Endodermal cell (in vitro differentiated cells): Measurements from ENCODE around the gene NPTX1. TPM values are rescaled to one million over a fixed set of nuclear protein-coding genes. Genes with fewer than 3 reads are reported as not detected.

Experiments
- DNase-seq: peaks from one replicate; pipeline ENCODE4 v3.0.0-alpha.2; 2017
- H3K27ac ChIP-seq: 2 replicates; pipeline ENCODE4 v1.5.1; 2013; ENCODE audit warnings: mild to moderate bottlenecking, low read depth, low read length, moderate library complexity
- H3K27me3 ChIP-seq: 2 replicates; pipeline ENCODE4 v1.6.1; 2013; ENCODE audit warnings: mild to moderate bottlenecking, low read length, moderate library complexity; ENCODE audit not compliant: insufficient read depth, control insufficient read depth, poor library complexity, severe bottlenecking
- H3K36me3 ChIP-seq: 2 replicates; pipeline ENCODE4 v1.7.0; 2013; ENCODE audit warnings: mild to moderate bottlenecking, low read length, moderate library complexity; ENCODE audit not compliant: control insufficient read depth, insufficient read depth
- H3K4me1 ChIP-seq: one replicate; pipeline ENCODE4 v1.7.0; 2013; ENCODE audit warnings: low read length; ENCODE audit not compliant: control insufficient read depth, insufficient read depth
- H3K4me3 ChIP-seq: 2 replicates; pipeline ENCODE4 v1.5.1; 2013; ENCODE audit warnings: mild to moderate bottlenecking, low read length, moderate library complexity
- H3K9ac ChIP-seq: 2 replicates; pipeline ENCODE4 v1.6.1; 2013; ENCODE audit warnings: mild to moderate bottlenecking, low read length, moderate library complexity; ENCODE audit not compliant: poor library complexity, severe bottlenecking; ENCODE audit errors: extremely low read depth
- H3K9me3 ChIP-seq: 2 replicates; pipeline ENCODE4 v1.6.1; 2013; ENCODE audit warnings: mild to moderate bottlenecking, low read length, moderate library complexity; ENCODE audit not compliant: control insufficient read depth
- H3K27ac Mint-ChIP-seq: 2 replicates; pipeline ENCODE4 v1.8.0; 2020; ENCODE audit warnings: mixed read lengths
- H3K27me3 Mint-ChIP-seq: 2 replicates; pipeline ENCODE4 v1.8.0; 2021; ENCODE audit warnings: mild to moderate bottlenecking, mixed read lengths; ENCODE audit not compliant: insufficient read depth
- H3K36me3 Mint-ChIP-seq: 2 replicates; pipeline ENCODE4 v1.8.0; 2020; ENCODE audit warnings: low read depth, mixed read lengths
- H3K4me1 Mint-ChIP-seq: 2 replicates; pipeline ENCODE4 v1.8.0; 2020; ENCODE audit warnings: mixed read lengths
- H3K4me3 Mint-ChIP-seq: 2 replicates; pipeline ENCODE4 v1.8.0; 2020; ENCODE audit warnings: mild to moderate bottlenecking, moderate library complexity, mixed read lengths
- H3K9me3 Mint-ChIP-seq: 2 replicates; pipeline ENCODE4 v1.8.0; 2020; ENCODE audit warnings: mild to moderate bottlenecking, mixed read lengths
- CTCF ChIP-seq: fragments of 200-600 bp; sonication (generic); conservative IDR thresholded peaks from 2 replicates; pipeline ENCODE4 v1.5.0; 2021; ENCODE audit warnings: antibody characterized with exemption, mild to moderate bottlenecking
- WGBS, 2 experiments: methylation state at CpG; one replicate each; pipeline versions ENCODE4 v1.1.5 to v1.1.7; 2013; ENCODE audit warnings: missing lambda C conversion rate in 2 of 2, mixed read lengths in 1 of 2; ENCODE audit not compliant: insufficient coverage in 1 of 2, insufficient read length in 1 of 2; 5-methylcytosine and 5-hydroxymethylcytosine counted together
- total RNA-seq, 2 donors: library from RNA; stranded (reverse); fragmentation: NEBNext Ultra II Directional in 1 of 2; extraction: Animal tissue kit (Norgen Biotek cat#: 25700) in 1 of 2; gene quantifications; 2 replicates in 1 of 2; 3 replicates in 1 of 2; pipeline ENCODE4 v1.2.1, GENCODE V29; 2021

The NPTX1 gene
- total RNA-seq, 2 donors from 2014 or later: 0.24 to 2.3 TPM

GRCh38 chr17:80449930-80450576, 26.4 kb downstream of the NPTX1 start:
- Mint-ChIP-seq H3K4me3 (no peak overlapping the region), H3K27me3 (peaks cover 15% of the 10 kb centered on the region), H3K27ac (no peak overlapping the region), H3K4me1 (peaks cover 9% of the 10 kb centered on the region), H3K36me3 (no peaks in the 10 kb centered on the region), H3K9me3 (no peaks in the 10 kb centered on the region)
- WGBS, 2 experiments: 84 to 89% methylated on average over 11 to 18 of the region's 18 CpGs
- no peak for DNase-seq
- H3K27me3 ChIP-seq: peaks cover 4% of the 10 kb centered on the region
- no peak for TF ChIP-seq CTCF
- no peak overlapping the region for H3K27ac ChIP-seq
- H3K4me3 ChIP-seq: no peak overlapping the region
- no peaks in the 10 kb centered on the region for H3K36me3 ChIP-seq
- H3K4me1 ChIP-seq: no peaks in the 10 kb centered on the region
- H3K9me3 ChIP-seq: no peaks in the 10 kb centered on the region
- no peak overlapping the region for H3K9ac ChIP-seq

- Histone ChIP-seq H3K9ac (no peak overlapping the region), H3K36me3 (no peaks in the 10 kb centered on the region), H3K9me3 (no peaks in the 10 kb centered on the region), H3K4me1 (no peaks in the 10 kb centered on the region), H3K27me3 (peaks cover 4% of the 10 kb centered on the region), H3K27ac (no peak overlapping the region), H3K4me3 (no peak overlapping the region)
- DNase-seq: no peak
- no peak overlapping the region for H3K27ac Mint-ChIP-seq
- H3K36me3 Mint-ChIP-seq: no peaks in the 10 kb centered on the region
- no peak for TF ChIP-seq CTCF
- peaks cover 15% of the 10 kb centered on the region for H3K27me3 Mint-ChIP-seq
- H3K4me3 Mint-ChIP-seq: no peak overlapping the region
- 86 to 89% methylated on average over 9 to 27 of the region's 27 CpGs for WGBS, 2 experiments
- H3K4me1 Mint-ChIP-seq: peaks cover 9% of the 10 kb centered on the region
- no peaks in the 10 kb centered on the region for H3K9me3 Mint-ChIP-seq
Measured at GRCh38 chr17:80449194-80449929, 27.0 kb downstream of the NPTX1 start.

GRCh38 chr17:80447790-80448189, 28.6 kb downstream of the NPTX1 start:
- Histone ChIP-seq H3K4me1 (no peaks in the 10 kb centered on the region), H3K9me3 (no peaks in the 10 kb centered on the region), H3K4me3 (no peak overlapping the region), H3K36me3 (no peaks in the 10 kb centered on the region), H3K27ac (no peak overlapping the region), H3K9ac (no peak overlapping the region), H3K27me3 (peaks cover 19% of the 10 kb centered on the region)
- no peak for TF ChIP-seq CTCF
- H3K36me3 Mint-ChIP-seq: no peaks in the 10 kb centered on the region
- H3K4me3 Mint-ChIP-seq: no peak overlapping the region
- H3K27ac Mint-ChIP-seq: no peak overlapping the region
- peaks cover 19% of the 10 kb centered on the region for H3K27me3 Mint-ChIP-seq
- no peaks in the 10 kb centered on the region for H3K9me3 Mint-ChIP-seq
- WGBS, 2 experiments: 84 to 86% methylated on average over 3 to 4 of the region's 4 CpGs
- no peak for DNase-seq
- H3K4me1 Mint-ChIP-seq: no peaks in the 10 kb centered on the region
